Progenitor cell of endocrine pancreas (in vitro differentiated cells): ENCODE results near the gene LBHD1. TPM values are rescaled to one million over a fixed set of nuclear protein-coding genes. Genes with fewer than 3 reads are reported as not detected.
A peak's percentile ranks its signal among the peaks of the same experiment; 100 is the strongest.

Experiments used
- DNase-seq: peaks from one replicate; pipeline ENCODE4 v3.0.0; 2021; ENCODE audit warnings: low spot score; ENCODE audit not compliant: unreplicated experiment
- H3K27ac Mint-ChIP-seq: 2 replicates; pipeline ENCODE4 v1.8.0; 2021; ENCODE audit warnings: mild to moderate bottlenecking, moderate library complexity, mixed read lengths
- H3K27me3 Mint-ChIP-seq: 2 replicates; pipeline ENCODE4 v1.8.0; 2021; ENCODE audit warnings: mixed read lengths
- H3K36me3 Mint-ChIP-seq: 2 replicates; pipeline ENCODE4 v1.8.0; 2022; ENCODE audit warnings: mixed read lengths; ENCODE audit not compliant: insufficient read depth
- H3K4me1 Mint-ChIP-seq: 2 replicates; pipeline ENCODE4 v1.8.0; 2021; ENCODE audit warnings: low read depth, mixed read lengths
- H3K4me3 Mint-ChIP-seq: 2 replicates; pipeline ENCODE4 v1.8.0; 2021; ENCODE audit warnings: low read depth, mild to moderate bottlenecking, moderate library complexity, mixed read lengths
- H3K9me3 Mint-ChIP-seq: 2 replicates; pipeline ENCODE4 v1.8.0; 2021; ENCODE audit warnings: low read depth, mixed read lengths
- total RNA-seq: library from RNA; stranded (reverse); gene quantifications from 2 replicates; pipeline ENCODE4 v1.2.1, GENCODE V29; 2021
- TF ChIP-seq, protein P1 (sequence below): fragments of 200-600 bp; sonication (generic); IDR thresholded peaks from one replicate; pipeline ENCODE4 v1.5.0; 2021; ENCODE audit warnings: antibody characterized with exemption, mild to moderate bottlenecking; ENCODE audit not compliant: unreplicated experiment

Gene LBHD1
- total RNA-seq, 1 donor from 2014 or later, result 9.3 TPM

DNA sequence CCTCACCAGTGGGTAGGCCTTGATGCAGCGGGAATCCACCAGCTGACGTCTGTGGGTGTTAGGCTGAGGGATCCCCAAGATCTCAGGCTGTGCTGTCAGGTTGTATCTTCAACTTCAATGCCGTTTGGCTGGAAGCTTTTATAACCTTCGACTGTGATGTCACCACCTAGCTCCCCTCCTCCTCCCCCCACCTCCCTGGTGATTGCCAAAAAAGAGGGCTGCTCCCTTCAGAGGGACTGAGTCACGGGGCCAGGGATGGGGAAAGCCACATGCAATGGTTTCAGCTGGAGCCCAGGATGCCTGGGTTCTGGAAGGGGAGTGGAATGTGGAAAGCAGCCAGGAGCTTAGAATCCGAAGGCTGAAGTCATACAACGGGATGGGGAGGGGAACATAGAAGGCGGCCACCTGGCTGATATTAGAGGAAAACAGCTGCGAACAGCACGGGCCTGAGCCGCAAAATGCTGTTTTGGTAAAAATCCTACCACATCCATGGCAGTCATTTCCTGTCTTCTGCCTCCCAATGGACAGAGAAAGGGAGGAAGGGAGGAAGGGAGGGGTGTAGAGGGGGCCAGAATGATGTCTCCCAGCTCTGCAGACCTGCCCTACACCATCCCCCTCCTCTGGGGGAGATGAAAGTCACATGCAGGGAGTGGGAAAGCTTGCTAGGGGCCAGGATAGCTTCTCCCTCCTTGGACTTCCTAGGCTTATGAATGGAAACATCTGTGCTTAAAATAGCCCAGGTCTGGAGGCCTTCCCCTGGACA, 17.5 kb upstream of the LBHD1 start, which contains the start of gene LRRN4CL:
Gene LRRN4CL (minus strand): TSS at position 110 of the 763 bp plus-strand sequence. CDS start 1,022 bp downstream, outside the sequence.
- Mint-ChIP-seq H3K4me1 (no peaks in the 10 kb centered on the region), H3K9me3 (no peaks in the 10 kb centered on the region), H3K4me3 (no peak within 1 kb of the TSS), H3K27me3 (no peaks in the 10 kb centered on the region), H3K36me3 (peaks cover 8% of the 10 kb centered on the region), H3K27ac (peak within 1 kb of the TSS; percentile 77)
- DNase-seq, result no peak
- TF ChIP-seq, protein P1, sequence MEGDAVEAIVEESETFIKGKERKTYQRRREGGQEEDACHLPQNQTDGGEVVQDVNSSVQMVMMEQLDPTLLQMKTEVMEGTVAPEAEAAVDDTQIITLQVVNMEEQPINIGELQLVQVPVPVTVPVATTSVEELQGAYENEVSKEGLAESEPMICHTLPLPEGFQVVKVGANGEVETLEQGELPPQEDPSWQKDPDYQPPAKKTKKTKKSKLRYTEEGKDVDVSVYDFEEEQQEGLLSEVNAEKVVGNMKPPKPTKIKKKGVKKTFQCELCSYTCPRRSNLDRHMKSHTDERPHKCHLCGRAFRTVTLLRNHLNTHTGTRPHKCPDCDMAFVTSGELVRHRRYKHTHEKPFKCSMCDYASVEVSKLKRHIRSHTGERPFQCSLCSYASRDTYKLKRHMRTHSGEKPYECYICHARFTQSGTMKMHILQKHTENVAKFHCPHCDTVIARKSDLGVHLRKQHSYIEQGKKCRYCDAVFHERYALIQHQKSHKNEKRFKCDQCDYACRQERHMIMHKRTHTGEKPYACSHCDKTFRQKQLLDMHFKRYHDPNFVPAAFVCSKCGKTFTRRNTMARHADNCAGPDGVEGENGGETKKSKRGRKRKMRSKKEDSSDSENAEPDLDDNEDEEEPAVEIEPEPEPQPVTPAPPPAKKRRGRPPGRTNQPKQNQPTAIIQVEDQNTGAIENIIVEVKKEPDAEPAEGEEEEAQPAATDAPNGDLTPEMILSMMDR, result no peak

DNA sequence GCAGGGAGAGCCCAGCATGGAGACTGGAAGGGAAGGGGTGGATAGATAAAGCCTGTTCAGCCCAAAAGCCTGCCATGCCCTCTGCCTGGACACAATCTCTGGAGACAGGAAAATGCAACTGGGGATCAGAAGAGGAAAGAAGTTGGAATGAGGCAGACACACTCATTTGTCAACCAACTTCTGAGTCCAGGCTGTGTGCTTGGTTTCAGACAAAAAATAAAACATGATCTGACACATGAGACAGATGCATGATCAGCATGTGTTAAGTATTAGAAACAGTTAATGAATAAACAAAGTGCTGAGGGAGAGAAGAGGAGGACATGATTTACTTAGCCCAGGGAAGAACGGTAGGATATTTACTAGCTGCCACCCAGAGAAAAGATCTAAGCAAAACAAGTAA, 16.4 kb upstream of the LBHD1 start:
- Mint-ChIP-seq H3K27me3 (no peaks in the 10 kb centered on the region), H3K4me1 (no peaks in the 10 kb centered on the region), H3K9me3 (no peaks in the 10 kb centered on the region), H3K4me3 (no peak overlapping the region), H3K36me3 (peaks cover 8% of the 10 kb centered on the region), H3K27ac (peak overlapping the region; percentile 73)
- DNase-seq, result no peak
- TF ChIP-seq, protein P1, result no peak

DNA sequence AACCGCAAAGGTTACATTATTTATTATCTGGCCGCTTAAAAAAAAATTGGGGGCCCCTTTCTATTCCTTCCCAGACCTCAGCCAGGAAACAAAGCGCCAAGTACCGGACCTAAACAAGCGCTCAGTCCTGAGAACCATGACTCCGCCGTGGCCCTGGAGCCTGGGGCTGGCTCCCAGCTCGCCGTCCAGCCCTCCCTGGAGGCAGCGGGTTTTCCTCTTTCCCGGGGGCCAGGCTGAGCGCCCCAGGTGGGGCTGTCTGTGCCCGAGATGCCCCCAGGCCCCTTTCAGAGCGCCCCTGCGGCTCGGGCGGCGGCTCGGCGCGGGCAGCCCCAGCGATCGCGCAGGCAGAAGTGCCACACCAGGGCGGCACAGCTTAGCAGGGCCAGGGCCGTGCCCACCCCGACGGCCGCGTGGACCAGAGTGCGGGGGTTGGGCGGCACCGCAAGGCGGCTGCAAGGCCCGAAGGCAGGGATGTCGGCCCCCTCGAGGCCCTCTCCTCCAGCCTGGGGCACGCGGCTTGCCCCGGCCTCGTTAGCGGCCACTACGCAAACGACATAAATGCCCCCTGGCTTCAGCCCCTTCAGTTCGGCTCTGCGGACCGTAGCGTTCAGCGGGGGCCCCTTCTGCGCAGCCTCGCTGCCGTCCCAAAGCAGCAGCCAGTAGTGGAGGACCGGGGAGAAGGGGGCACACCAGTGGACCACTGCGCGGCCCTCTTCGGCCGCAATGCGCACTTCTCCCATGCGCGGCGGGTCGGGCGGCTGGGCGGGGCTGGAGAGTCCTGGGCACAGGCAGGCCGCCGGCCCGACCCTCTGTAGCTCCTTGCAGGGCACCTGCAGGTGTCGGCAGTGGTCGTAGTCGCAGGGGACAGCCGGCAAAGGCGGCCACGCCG, 15.7 kb upstream of the LBHD1 start:
- H3K27ac Mint-ChIP-seq, result no peak overlapping the region

DNA sequence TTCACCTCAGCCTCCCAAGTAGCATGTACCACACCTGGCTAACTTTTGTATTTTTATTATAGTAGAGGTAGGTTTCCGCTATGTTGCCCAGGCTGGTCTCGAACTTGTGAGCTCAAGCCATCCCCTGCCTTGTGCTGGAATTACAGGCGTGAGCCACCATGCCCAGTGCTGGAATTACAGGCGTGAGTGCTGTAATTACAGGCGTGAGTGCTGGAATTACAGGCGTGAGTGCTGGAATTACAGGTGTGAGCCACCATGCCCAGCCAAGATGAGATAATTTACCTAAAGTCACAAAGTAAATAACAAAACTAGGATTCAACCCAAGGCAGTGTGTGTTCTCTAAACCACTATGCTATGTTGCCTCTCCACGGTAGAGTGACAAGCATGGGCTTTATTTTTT, 10.5 kb upstream of the LBHD1 start:
- Mint-ChIP-seq H3K4me3 (no peak overlapping the region), H3K4me1 (peaks cover 8% of the 10 kb centered on the region), H3K36me3 (peaks cover 4% of the 10 kb centered on the region), H3K27me3 (no peaks in the 10 kb centered on the region), H3K27ac (no peak overlapping the region), H3K9me3 (no peaks in the 10 kb centered on the region)
- TF ChIP-seq, protein P1, result no peak
- DNase-seq, result no peak

More for the DNA sequence above, 15.7 kb upstream of the LBHD1 start:
- Mint-ChIP-seq H3K4me3 (no peak overlapping the region), H3K9me3 (no peaks in the 10 kb centered on the region), H3K36me3 (peaks cover 6% of the 10 kb centered on the region), H3K4me1 (no peaks in the 10 kb centered on the region), H3K27me3 (no peaks in the 10 kb centered on the region)
- no peak for DNase-seq
- TF ChIP-seq, protein P1, result no peak

DNA sequence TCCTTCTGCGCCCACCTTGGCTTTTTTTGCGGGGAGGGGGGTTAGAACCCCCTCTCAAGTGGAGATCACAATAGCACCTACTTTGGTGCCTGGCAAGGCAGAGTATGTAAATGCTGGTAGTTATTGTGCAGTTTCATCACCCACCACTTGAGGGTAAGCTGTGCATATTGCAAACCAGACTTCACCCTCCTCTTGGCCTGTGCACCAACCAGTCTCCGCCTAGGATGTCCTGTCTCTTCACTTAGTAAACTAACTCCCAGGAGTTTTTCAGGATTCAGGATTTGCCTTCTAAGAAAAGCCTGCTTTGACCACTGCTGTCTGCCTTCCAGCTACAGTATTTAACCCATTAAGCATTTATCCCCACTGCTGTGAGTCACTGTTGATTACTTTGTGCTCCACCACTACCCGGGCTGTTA, 8.8 kb upstream of the LBHD1 start:
- Mint-ChIP-seq H3K4me3 (peak overlapping the region; percentile 47), H3K27ac (peak overlapping the region; percentile 83), H3K27me3 (no peaks in the 10 kb centered on the region), H3K9me3 (no peaks in the 10 kb centered on the region), H3K36me3 (peaks cover 8% of the 10 kb centered on the region), H3K4me1 (peaks cover 11% of the 10 kb centered on the region)
- TF ChIP-seq, protein P1, result peak; percentile 50
- DNase-seq, result no peak
